ENCODE results near the gene POU2F3.

DNA sequence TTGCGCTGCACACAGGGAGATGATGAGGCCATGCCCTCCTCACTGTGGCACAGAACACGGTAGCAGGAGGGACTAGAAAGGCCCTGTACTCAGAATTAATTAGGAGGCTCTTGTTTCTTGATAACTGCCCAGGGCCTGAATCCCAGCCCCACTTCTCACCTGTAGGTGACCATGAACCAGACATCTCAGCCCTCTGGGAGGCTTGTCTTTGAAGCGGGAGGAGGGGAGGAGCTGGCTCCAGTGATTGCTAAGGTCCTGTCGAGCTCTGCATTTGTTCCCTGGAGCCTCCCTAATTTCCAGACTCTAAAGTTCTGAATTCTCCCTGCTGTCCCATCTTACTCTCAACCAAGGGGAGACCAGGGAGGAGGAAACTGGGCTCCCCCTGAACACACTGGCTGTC lies 48.9 kb upstream of the POU2F3 start:
- TF ChIP-seq CTCF (IDR thresholded peaks at IDR 0.05; ENCODE audit: low read length) (no peak), EZH2 (IDR thresholded peaks at IDR 0.05; ENCODE audit: borderline replicate concordance, low read length) (no peak)

Data from OCI-LY1 (cell line).